H9 (cell line): ENCODE data around the gene WNT3. TPM values are rescaled to one million over a fixed set of nuclear protein-coding genes. Genes with fewer than 3 reads are reported as not detected.
A peak's percentile ranks its signal among the peaks of the same experiment; 100 is the strongest.

Experiments
- DNase-seq: peaks from one replicate; pipeline ENCODE4 v3.0.0-alpha.2; 2017
- H2AFZ ChIP-seq: one replicate; pipeline ENCODE4 v1.6.1; 2013; ENCODE audit warnings: mild to moderate bottlenecking, low read length, control low read depth, moderate library complexity
- H2AK5ac ChIP-seq: 2 replicates; pipeline ENCODE4 v1.6.1; 2013; ENCODE audit warnings: low read length, control low read depth, mixed read lengths; ENCODE audit not compliant: insufficient read length
- H2BK120ac ChIP-seq: one replicate; pipeline ENCODE4 v1.6.1; 2013; ENCODE audit warnings: low read depth, mild to moderate bottlenecking, low read length, control low read depth, inconsistent platforms; ENCODE audit not compliant: poor library complexity, severe bottlenecking
- H2BK12ac ChIP-seq: 2 replicates; pipeline ENCODE4 v1.6.1; 2013; ENCODE audit warnings: low read length, control low read depth, mixed read lengths, low read depth; ENCODE audit not compliant: insufficient read length
- H2BK15ac ChIP-seq: 2 replicates; pipeline ENCODE4 v1.6.1; 2013; ENCODE audit warnings: low read depth, low read length, control low read depth
- H2BK20ac ChIP-seq: one replicate; pipeline ENCODE4 v1.6.1; 2013; ENCODE audit warnings: low read depth, mild to moderate bottlenecking, low read length, control low read depth, inconsistent platforms; ENCODE audit not compliant: poor library complexity, severe bottlenecking
- H2BK5ac ChIP-seq: 2 replicates; pipeline ENCODE4 v1.6.1; 2013; ENCODE audit warnings: low read length, control low read depth, mixed read lengths; ENCODE audit not compliant: insufficient read length
- H3K14ac ChIP-seq: 2 replicates; pipeline ENCODE4 v1.6.1; 2013; ENCODE audit warnings: low read length, control low read depth; ENCODE audit not compliant: insufficient read depth
- H3K18ac ChIP-seq: 2 replicates; pipeline ENCODE4 v1.6.1; 2013; ENCODE audit warnings: low read depth, mild to moderate bottlenecking, mixed read lengths, low read length, control low read depth; ENCODE audit not compliant: insufficient read length
- H3K23ac ChIP-seq: 2 replicates; pipeline ENCODE4 v1.6.1; 2013; ENCODE audit warnings: low read length, control low read depth, mixed read lengths, low read depth; ENCODE audit not compliant: insufficient read length
- H3K23me2 ChIP-seq: 2 replicates; pipeline ENCODE4 v1.6.1; 2013; ENCODE audit warnings: low read depth, mild to moderate bottlenecking, mixed read lengths, low read length, control low read depth; ENCODE audit not compliant: insufficient read length, poor library complexity, severe bottlenecking
- H3K27ac ChIP-seq: 2 replicates; pipeline ENCODE4 v1.5.1; 2013; ENCODE audit warnings: low read length, control low read depth, mixed read lengths, low read depth; ENCODE audit not compliant: insufficient read length
- H3K27me3 ChIP-seq: 2 replicates; pipeline ENCODE4 v1.6.1; 2013; ENCODE audit warnings: low read length, control low read depth, inconsistent platforms; ENCODE audit not compliant: insufficient read depth
- H3K4ac ChIP-seq: 2 replicates; pipeline ENCODE4 v1.6.1; 2013; ENCODE audit warnings: low read depth, mild to moderate bottlenecking, control low read depth, inconsistent platforms, low read length, moderate library complexity
- H3K4me1 ChIP-seq: 2 replicates; pipeline ENCODE4 v1.6.1; 2013; ENCODE audit warnings: low read length, control low read depth, inconsistent platforms; ENCODE audit not compliant: insufficient read depth
- H3K4me2 ChIP-seq: 2 replicates; pipeline ENCODE4 v1.6.1; 2013; ENCODE audit warnings: low read length, control low read depth, mixed read lengths; ENCODE audit not compliant: insufficient read length, insufficient read depth
- H3K56ac ChIP-seq: 2 replicates; pipeline ENCODE4 v1.6.1; 2013; ENCODE audit warnings: low read depth, mild to moderate bottlenecking, mixed read lengths, low read length, control low read depth; ENCODE audit not compliant: insufficient read length
- H3K79me1 ChIP-seq: 2 replicates; pipeline ENCODE4 v1.6.1; 2013; ENCODE audit warnings: low read depth, mild to moderate bottlenecking, moderate library complexity, low read length, control low read depth, inconsistent platforms; ENCODE audit not compliant: insufficient read depth, poor library complexity, severe bottlenecking
- H3K79me2 ChIP-seq: 2 replicates; pipeline ENCODE4 v1.6.1; 2013; ENCODE audit warnings: low read length, control low read depth, inconsistent platforms; ENCODE audit not compliant: insufficient read depth
- H3K9ac ChIP-seq: 2 replicates; pipeline ENCODE4 v1.6.1; 2013; ENCODE audit warnings: low read length, control low read depth, mixed read lengths; ENCODE audit not compliant: insufficient read length; ENCODE audit errors: extremely low read depth
- H3K9me3 ChIP-seq: one replicate; pipeline ENCODE4 v1.6.1; 2013; ENCODE audit warnings: low read depth, low read length, inconsistent platforms; ENCODE audit not compliant: control insufficient read depth
- H3T11ph ChIP-seq: one replicate; pipeline ENCODE4 v1.6.1; 2013; ENCODE audit warnings: mild to moderate bottlenecking, low read length, control low read depth, inconsistent platforms
- H4K20me1 ChIP-seq: one replicate; pipeline ENCODE4 v1.6.1; 2013; ENCODE audit not compliant: control insufficient read depth, insufficient read length, insufficient read depth
- H4K5ac ChIP-seq: 2 replicates; pipeline ENCODE4 v1.6.1; 2013; ENCODE audit warnings: low read depth, mild to moderate bottlenecking, mixed read lengths, low read length, control low read depth; ENCODE audit not compliant: insufficient read length
- H4K8ac ChIP-seq: replicated peaks from 2 replicates; pipeline ENCODE4 v1.6.1; 2013; ENCODE audit warnings: low read length, control low read depth, mixed read lengths, low read depth; ENCODE audit not compliant: insufficient read length
- H4K91ac ChIP-seq: 2 replicates; pipeline ENCODE4 v1.6.1; 2013; ENCODE audit warnings: low read depth, mild to moderate bottlenecking, moderate library complexity, mixed read lengths, low read length, control low read depth; ENCODE audit not compliant: insufficient read length
- H3K27ac Mint-ChIP-seq, 3 experiments: 2 replicates in 2 of 3; 3 replicates in 1 of 3; pipeline ENCODE4 v1.8.0; 2020 to 2021; ENCODE audit warnings: mixed read lengths in 3 of 3, mild to moderate bottlenecking in 1 of 3, moderate library complexity in 1 of 3
- H3K27me3 Mint-ChIP-seq: 2 replicates; pipeline ENCODE4 v1.8.0; 2021; ENCODE audit warnings: low read depth, mild to moderate bottlenecking, moderate library complexity, mixed read lengths
- H3K36me3 Mint-ChIP-seq, 3 experiments: 2 replicates in 2 of 3; 3 replicates in 1 of 3; pipeline ENCODE4 v1.8.0; 2020 to 2021; ENCODE audit warnings: low read depth in 3 of 3, mixed read lengths in 3 of 3; ENCODE audit not compliant: insufficient read depth in 1 of 3
- H3K4me1 Mint-ChIP-seq, 2 experiments: 2 replicates each; pipeline ENCODE4 v1.8.0; 2020; ENCODE audit warnings: mixed read lengths in 2 of 2
- H3K4me3 Mint-ChIP-seq, 2 experiments: 2 replicates in 1 of 2; 3 replicates in 1 of 2; pipeline ENCODE4 v1.8.0; 2020 to 2021; ENCODE audit warnings: mild to moderate bottlenecking in 2 of 2, mixed read lengths in 2 of 2, moderate library complexity in 1 of 2
- H3K9me3 Mint-ChIP-seq, 2 experiments: 2 replicates in 1 of 2; 3 replicates in 1 of 2; pipeline ENCODE4 v1.8.0; 2020; ENCODE audit warnings: mild to moderate bottlenecking in 2 of 2, mixed read lengths in 2 of 2, moderate library complexity in 1 of 2
- total RNA-seq: library from RNA; stranded (reverse); gene quantifications from 2 replicates; pipeline ENCODE4 v1.2.1, GENCODE V29; 2021
- TF ChIP-seq, protein P1 (sequence below): fragments of 200-600 bp; sonication (generic); conservative IDR thresholded peaks from 3 replicates; pipeline ENCODE4 v1.8.0; 2021; ENCODE audit warnings: antibody characterized with exemption, mild to moderate bottlenecking

The WNT3 gene
- total RNA-seq, 1 experiment from 2014 or later, result 22.4 TPM

DNA sequence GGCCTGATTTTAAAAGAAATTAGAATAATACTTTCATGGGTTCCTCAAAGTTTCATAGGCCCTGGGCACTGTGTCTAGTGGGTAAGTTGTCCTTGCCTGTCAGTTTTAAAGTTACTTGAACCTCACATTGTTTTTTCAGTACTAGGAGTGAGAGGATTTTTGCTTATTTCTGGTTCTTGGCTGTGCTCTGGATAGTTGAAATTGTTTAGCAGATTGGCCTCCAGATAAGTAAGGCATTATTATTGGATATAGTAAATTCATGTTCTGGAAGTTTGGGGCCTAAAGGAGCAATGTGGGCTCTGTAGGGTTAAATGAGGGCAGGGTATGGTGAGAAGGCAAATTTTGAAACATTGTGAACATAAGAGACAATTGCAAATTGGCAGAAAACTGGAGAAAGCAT, 78.5 kb downstream of the WNT3 start:
- no peaks in the 10 kb centered on the region for H3K79me2 ChIP-seq
- peaks cover 26 to 30% of the 10 kb centered on the region in 2 experiments for H3K4me1 Mint-ChIP-seq
- no peak overlapping the region for H3K27ac ChIP-seq
- H4K5ac ChIP-seq, result no peak overlapping the region
- TF ChIP-seq, protein P1, sequence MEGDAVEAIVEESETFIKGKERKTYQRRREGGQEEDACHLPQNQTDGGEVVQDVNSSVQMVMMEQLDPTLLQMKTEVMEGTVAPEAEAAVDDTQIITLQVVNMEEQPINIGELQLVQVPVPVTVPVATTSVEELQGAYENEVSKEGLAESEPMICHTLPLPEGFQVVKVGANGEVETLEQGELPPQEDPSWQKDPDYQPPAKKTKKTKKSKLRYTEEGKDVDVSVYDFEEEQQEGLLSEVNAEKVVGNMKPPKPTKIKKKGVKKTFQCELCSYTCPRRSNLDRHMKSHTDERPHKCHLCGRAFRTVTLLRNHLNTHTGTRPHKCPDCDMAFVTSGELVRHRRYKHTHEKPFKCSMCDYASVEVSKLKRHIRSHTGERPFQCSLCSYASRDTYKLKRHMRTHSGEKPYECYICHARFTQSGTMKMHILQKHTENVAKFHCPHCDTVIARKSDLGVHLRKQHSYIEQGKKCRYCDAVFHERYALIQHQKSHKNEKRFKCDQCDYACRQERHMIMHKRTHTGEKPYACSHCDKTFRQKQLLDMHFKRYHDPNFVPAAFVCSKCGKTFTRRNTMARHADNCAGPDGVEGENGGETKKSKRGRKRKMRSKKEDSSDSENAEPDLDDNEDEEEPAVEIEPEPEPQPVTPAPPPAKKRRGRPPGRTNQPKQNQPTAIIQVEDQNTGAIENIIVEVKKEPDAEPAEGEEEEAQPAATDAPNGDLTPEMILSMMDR, result no peak
- H3K79me1 ChIP-seq, result no peaks in the 10 kb centered on the region
- H4K91ac ChIP-seq, result no peak overlapping the region
- H2BK120ac ChIP-seq, result no peak overlapping the region
- no peak overlapping the region for H2AK5ac ChIP-seq
- no peaks in the 10 kb centered on the region for H3K27me3 ChIP-seq
- H3K4ac ChIP-seq, result no peak overlapping the region
- H2AFZ ChIP-seq, result no peak overlapping the region
- no peak overlapping the region for H2BK15ac ChIP-seq
- no peaks in the 10 kb centered on the region for H3K9me3 Mint-ChIP-seq
- no peak overlapping the region for H2BK5ac ChIP-seq
- peak overlapping the region in 1 of 3 experiments; percentile 21; a peak in 1 of 7 replicates for H3K27ac Mint-ChIP-seq
- H3K27me3 Mint-ChIP-seq, result no peaks in the 10 kb centered on the region
- H3K36me3 Mint-ChIP-seq, result peaks cover 0 to 2% (median 0%) of the 10 kb centered on the region in 3 experiments; a peak in 3 of 7 replicates
- no peak overlapping the region for H3K56ac ChIP-seq
- H2BK20ac ChIP-seq, result no peak overlapping the region
- H4K8ac ChIP-seq, result no peak overlapping the region
- no peaks in the 10 kb centered on the region for H3K9me3 ChIP-seq
- no peak overlapping the region for H3K23ac ChIP-seq
- H2BK12ac ChIP-seq, result no peak overlapping the region
- no peak overlapping the region for H3K4me2 ChIP-seq
- H3T11ph ChIP-seq, result no peak overlapping the region
- H3K4me1 ChIP-seq, result no peaks in the 10 kb centered on the region
- no peak overlapping the region for H3K4me3 Mint-ChIP-seq
- no peak for DNase-seq
- H4K20me1 ChIP-seq, result no peaks in the 10 kb centered on the region
- no peak overlapping the region for H3K14ac ChIP-seq
- H3K9ac ChIP-seq, result no peak overlapping the region
- no peaks in the 10 kb centered on the region for H3K23me2 ChIP-seq
- no peak overlapping the region for H3K18ac ChIP-seq
